MM.1S (cell line): ENCODE data around the gene MYLK.

ENCODE experiments used
- DNase-seq: peaks from one replicate; pipeline ENCODE4 v3.0.0-alpha.2; 2015
- H2AFZ ChIP-seq: fragments of 300-600 bp; sonication (generic); 2 replicates; pipeline ENCODE4 v1.6.0; 2016; ENCODE audit warnings: antibody characterized with exemption, low read length
- H3F3A ChIP-seq: fragments of 300-600 bp; sonication (generic); 2 replicates; pipeline ENCODE4 v1.6.1; 2016; ENCODE audit warnings: mild to moderate bottlenecking, antibody characterized with exemption, low read length, moderate library complexity, mixed read lengths; ENCODE audit not compliant: insufficient read depth
- H3K27ac ChIP-seq: fragments of 300-600 bp; sonication (generic); 2 replicates; pipeline ENCODE4 v1.5.1; 2016; ENCODE audit warnings: mild to moderate bottlenecking, low read length
- H3K27me3 ChIP-seq: fragments of 300-600 bp; sonication (generic); replicated peaks from 2 replicates; pipeline ENCODE4 v1.6.0; 2016; ENCODE audit warnings: low read length; ENCODE audit not compliant: insufficient read depth
- H3K36me3 ChIP-seq: fragments of 300-600 bp; sonication (generic); replicated peaks from 2 replicates; pipeline ENCODE4 v1.6.1; 2016; ENCODE audit warnings: mild to moderate bottlenecking, low read length, mixed read lengths; ENCODE audit not compliant: insufficient read depth
- H3K4me1 ChIP-seq: fragments of 300-600 bp; sonication (generic); 2 replicates; pipeline ENCODE4 v1.6.1; 2016; ENCODE audit warnings: low read length, mixed read lengths
- H3K4me2 ChIP-seq: fragments of 300-600 bp; sonication (generic); 2 replicates; pipeline ENCODE4 v1.6.0; 2016; ENCODE audit warnings: low read depth, low read length
- H3K4me3 ChIP-seq: fragments of 300-600 bp; sonication (generic); 2 replicates; pipeline ENCODE4 v1.5.1; 2016; ENCODE audit warnings: low read length, mixed read lengths
- H3K79me2 ChIP-seq: fragments of 300-600 bp; sonication (generic); 2 replicates; pipeline ENCODE4 v1.6.1; 2016; ENCODE audit warnings: mixed run types, low read length, mixed read lengths
- H3K9ac ChIP-seq: fragments of 300-600 bp; sonication (generic); 2 replicates; pipeline ENCODE4 v1.6.1; 2016; ENCODE audit warnings: low read length, mixed read lengths
- H3K9me2 ChIP-seq: fragments of 300-600 bp; sonication (generic); replicated peaks from 2 replicates; pipeline ENCODE4 v1.6.1; 2016; ENCODE audit warnings: mild to moderate bottlenecking, low read length, mixed read lengths; ENCODE audit not compliant: insufficient read depth
- H3K9me3 ChIP-seq: fragments of 300-600 bp; sonication (generic); replicated peaks from 2 replicates; pipeline ENCODE4 v1.6.1; 2016; ENCODE audit warnings: mild to moderate bottlenecking, low read length, mixed read lengths; ENCODE audit not compliant: insufficient read depth
- H4K20me1 ChIP-seq: fragments of 300-600 bp; sonication (generic); 2 replicates; pipeline ENCODE4 v1.6.1; 2016; ENCODE audit warnings: mild to moderate bottlenecking, low read length, moderate library complexity, mixed read lengths; ENCODE audit not compliant: insufficient read depth
- CTCF ChIP-seq: fragments of 300-600 bp; sonication (generic); IDR thresholded peaks from 2 replicates; pipeline ENCODE4 v1.5.1; 2016; ENCODE audit warnings: antibody characterized with exemption, low read length, mixed read lengths
- EZH2 ChIP-seq: fragments of 300-600 bp; sonication (generic); optimal IDR thresholded peaks from 2 replicates; pipeline ENCODE3; 2017; ENCODE audit warnings: low read depth, mild to moderate bottlenecking, antibody characterized with exemption, low read length, mixed read lengths
- EZH2phosphoT487 ChIP-seq: fragments of 300-600 bp; sonication (generic); IDR thresholded peaks from 2 replicates; pipeline ENCODE4 v1.6.1; 2018; ENCODE audit warnings: antibody characterized with exemption, low read length

MYLK gene

GRCh38 chr3:123683505-123684154, 200.5 kb downstream of the MYLK start:
- Histone ChIP-seq H3F3A (no peaks in the 10 kb centered on the region), H3K79me2 (no peaks in the 10 kb centered on the region), H3K27me3 (no peaks in the 10 kb centered on the region), H3K4me2 (no peak overlapping the region), H3K27ac (no peak overlapping the region), H4K20me1 (no peaks in the 10 kb centered on the region), H3K4me1 (no peaks in the 10 kb centered on the region), H2AFZ (no peak overlapping the region), H3K9me2 (no peaks in the 10 kb centered on the region), H3K9ac (no peak overlapping the region), H3K4me3 (no peak overlapping the region), H3K36me3 (no peaks in the 10 kb centered on the region), H3K9me3 (no peaks in the 10 kb centered on the region)
- no peak for TF ChIP-seq EZH2
- no peak for TF ChIP-seq EZH2phosphoT487
- TF ChIP-seq CTCF: no peak
- no peak for DNase-seq

DNA sequence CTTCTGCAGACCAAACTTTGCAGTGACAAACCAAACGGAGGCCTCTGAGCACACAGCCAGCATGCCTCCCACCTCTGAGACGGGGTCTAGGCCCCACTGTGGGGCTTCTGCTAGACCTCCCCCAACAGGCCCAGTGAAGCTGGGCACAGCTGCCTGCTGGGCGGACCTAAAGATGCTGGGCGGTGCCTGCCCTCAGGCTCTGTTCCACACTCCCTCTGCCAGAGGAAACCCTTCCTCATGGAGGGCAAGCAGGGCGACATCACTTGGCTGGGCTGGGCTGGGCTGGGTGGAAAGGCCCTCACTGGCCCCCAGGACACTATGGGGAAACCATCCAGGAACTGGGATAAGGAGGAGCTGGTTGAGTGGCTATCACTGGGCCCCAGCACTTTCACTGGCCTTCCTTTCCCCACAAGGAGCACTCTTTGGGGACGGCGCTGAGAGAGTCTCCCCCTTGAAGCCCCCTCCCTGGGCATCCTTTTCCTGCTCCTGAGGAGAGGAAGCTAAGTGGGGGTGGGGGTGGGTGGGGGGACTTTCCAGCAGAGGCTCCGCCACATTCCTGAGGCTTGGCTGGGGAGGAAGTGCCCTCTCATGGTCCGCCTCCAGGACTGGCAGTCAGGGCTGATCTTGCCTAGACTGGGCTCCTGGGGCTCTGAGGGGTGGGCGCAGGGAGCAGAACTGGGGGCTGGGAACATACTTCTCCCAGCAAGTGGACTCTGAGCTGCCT, 201.2 kb downstream of the MYLK start:
- Histone ChIP-seq H3K9me2 (no peaks in the 10 kb centered on the region), H4K20me1 (no peaks in the 10 kb centered on the region), H3K4me2 (no peak overlapping the region), H3K79me2 (no peaks in the 10 kb centered on the region), H3K27me3 (no peaks in the 10 kb centered on the region), H3K4me1 (no peaks in the 10 kb centered on the region), H3K9me3 (no peaks in the 10 kb centered on the region), H3K9ac (no peak overlapping the region), H3K36me3 (no peaks in the 10 kb centered on the region), H3K4me3 (no peak overlapping the region), H2AFZ (no peak overlapping the region), H3F3A (no peaks in the 10 kb centered on the region), H3K27ac (no peak overlapping the region)
- no peak for TF ChIP-seq EZH2
- no peak for TF ChIP-seq EZH2phosphoT487
- TF ChIP-seq CTCF: no peak
- DNase-seq: no peak

DNA sequence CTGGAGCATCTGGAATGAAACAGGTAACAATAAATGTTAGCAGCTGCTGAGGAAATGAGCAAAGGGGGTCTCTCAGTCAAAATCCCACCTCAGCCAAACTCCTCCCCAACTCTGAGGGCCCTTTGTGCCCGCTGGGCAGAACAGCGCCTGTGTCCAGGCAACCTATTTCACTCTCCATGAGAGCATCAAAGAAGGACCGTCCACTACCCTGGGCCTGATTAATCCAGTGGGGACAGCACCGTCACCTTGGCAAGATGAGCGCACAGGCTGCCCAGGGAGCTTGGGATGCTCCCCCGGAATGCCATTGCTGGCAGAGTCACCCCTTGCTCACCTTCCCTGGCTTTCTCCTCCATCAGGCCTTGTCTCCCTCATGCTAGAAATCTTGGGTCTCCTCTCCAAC, 201.8 kb downstream of the MYLK start:
- Histone ChIP-seq H3K4me3 (no peak overlapping the region), H3K4me2 (no peak overlapping the region), H3K27me3 (no peaks in the 10 kb centered on the region), H3K9me3 (no peaks in the 10 kb centered on the region), H3F3A (no peaks in the 10 kb centered on the region), H3K4me1 (no peaks in the 10 kb centered on the region), H3K9me2 (no peaks in the 10 kb centered on the region), H3K27ac (no peak overlapping the region), H3K36me3 (no peaks in the 10 kb centered on the region), H4K20me1 (no peaks in the 10 kb centered on the region), H3K9ac (no peak overlapping the region), H3K79me2 (no peaks in the 10 kb centered on the region), H2AFZ (no peak overlapping the region)
- TF ChIP-seq EZH2 (no peak), CTCF (no peak), EZH2phosphoT487 (no peak)
- no peak for DNase-seq
